ENCODE results near the gene PHLDA1.

- TF ChIP-seq GATA2 (IDR thresholded peaks at IDR 0.05; ENCODE audit: low read depth, low read length) = no peak
- TF ChIP-seq GATA3 (IDR thresholded peaks at IDR 0.05; ENCODE audit: low read depth, low read length) = no peak
Measured at GRCh38 chr12:76023069-76023690, 8.4 kb downstream of the PHLDA1 start.
